ENCODE measurements around the gene ZNF219. TPM values are rescaled to one million over a fixed set of nuclear protein-coding genes. Genes with fewer than 3 reads are reported as not detected.

Gene ZNF219
- total RNA-seq, 1 experiment from 2014 or later = 149 TPM

DNA sequence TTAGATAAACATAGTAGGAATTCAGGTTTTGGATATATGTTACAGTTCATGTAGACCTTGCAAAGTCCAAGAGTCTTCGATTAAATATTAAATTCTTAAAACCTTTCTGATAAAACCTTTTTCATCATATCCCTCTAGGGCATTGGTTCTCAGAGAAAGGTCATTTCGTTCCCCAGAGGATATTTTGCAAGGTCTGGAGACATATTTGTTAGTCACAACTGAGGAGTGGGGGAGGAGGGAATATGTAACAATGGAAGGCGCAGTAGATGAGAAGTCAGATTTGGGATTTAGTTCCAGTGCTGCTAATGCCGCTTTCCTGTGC lies 7.7 kb upstream of the ZNF219 start (continued):
- TF ChIP-seq, protein P1, sequence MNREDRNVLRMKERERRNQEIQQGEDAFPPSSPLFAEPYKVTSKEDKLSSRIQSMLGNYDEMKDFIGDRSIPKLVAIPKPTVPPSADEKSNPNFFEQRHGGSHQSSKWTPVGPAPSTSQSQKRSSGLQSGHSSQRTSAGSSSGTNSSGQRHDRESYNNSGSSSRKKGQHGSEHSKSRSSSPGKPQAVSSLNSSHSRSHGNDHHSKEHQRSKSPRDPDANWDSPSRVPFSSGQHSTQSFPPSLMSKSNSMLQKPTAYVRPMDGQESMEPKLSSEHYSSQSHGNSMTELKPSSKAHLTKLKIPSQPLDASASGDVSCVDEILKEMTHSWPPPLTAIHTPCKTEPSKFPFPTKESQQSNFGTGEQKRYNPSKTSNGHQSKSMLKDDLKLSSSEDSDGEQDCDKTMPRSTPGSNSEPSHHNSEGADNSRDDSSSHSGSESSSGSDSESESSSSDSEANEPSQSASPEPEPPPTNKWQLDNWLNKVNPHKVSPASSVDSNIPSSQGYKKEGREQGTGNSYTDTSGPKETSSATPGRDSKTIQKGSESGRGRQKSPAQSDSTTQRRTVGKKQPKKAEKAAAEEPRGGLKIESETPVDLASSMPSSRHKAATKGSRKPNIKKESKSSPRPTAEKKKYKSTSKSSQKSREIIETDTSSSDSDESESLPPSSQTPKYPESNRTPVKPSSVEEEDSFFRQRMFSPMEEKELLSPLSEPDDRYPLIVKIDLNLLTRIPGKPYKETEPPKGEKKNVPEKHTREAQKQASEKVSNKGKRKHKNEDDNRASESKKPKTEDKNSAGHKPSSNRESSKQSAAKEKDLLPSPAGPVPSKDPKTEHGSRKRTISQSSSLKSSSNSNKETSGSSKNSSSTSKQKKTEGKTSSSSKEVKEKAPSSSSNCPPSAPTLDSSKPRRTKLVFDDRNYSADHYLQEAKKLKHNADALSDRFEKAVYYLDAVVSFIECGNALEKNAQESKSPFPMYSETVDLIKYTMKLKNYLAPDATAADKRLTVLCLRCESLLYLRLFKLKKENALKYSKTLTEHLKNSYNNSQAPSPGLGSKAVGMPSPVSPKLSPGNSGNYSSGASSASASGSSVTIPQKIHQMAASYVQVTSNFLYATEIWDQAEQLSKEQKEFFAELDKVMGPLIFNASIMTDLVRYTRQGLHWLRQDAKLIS (CRISPR knock-in tag; IDR thresholded peaks at IDR 0.05; ENCODE audit: borderline replicate concordance) = no peak
- TF ChIP-seq ZNF396 (CRISPR knock-in tag; IDR thresholded peaks at IDR 0.05; ENCODE audit: borderline replicate concordance) = no peak
- TF ChIP-seq FOXJ3 (CRISPR knock-in tag; IDR thresholded peaks at IDR 0.05; ENCODE audit: borderline replicate concordance) = no peak
- no peak for TF ChIP-seq ZNF232 (CRISPR knock-in tag; IDR thresholded peaks at IDR 0.05)

DNA sequence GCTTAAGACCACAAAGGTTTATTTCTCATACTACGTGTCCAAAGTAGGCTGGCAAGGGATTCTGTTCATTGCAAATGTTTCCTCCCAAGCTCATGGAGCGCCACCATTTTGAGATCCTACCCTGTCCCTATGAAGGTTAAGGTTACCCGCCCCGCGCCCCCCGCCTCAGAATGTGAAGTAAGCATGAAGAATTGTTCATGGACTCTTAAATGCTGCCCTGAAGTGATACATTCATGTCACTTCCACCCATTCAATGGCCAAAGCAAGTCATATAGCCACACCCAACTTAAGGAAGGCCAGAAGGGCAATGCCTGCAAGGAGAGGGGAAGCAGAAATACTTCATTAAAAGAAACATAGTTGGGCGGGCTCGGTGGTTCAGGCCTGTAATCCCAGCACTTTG lies 6.6 kb upstream of the ZNF219 start:
- no peak for TF ChIP-seq RORB (CRISPR knock-in tag; IDR thresholded peaks at IDR 0.05)
- ATAC-seq = no peak
- H3K27ac Mint-ChIP-seq = peak overlapping the region; percentile 87; the same call in 1 of the 2 replicates
- peaks cover 72% of the 10 kb centered on the region for H3K4me1 Mint-ChIP-seq
- POLR2A ChIA-PET = interaction anchor here (0.6 to 3.9 kb wide), 6 partner anchors 11 to 36 kb away, joined by 3 to 40 read pairs (median 6); partner anchors contain the start of gene ARHGEF40
- H3K27me3 Mint-ChIP-seq (ENCODE audit: low read depth) = no peaks in the 10 kb centered on the region
- H3K4me3 Mint-ChIP-seq = peak overlapping the region; percentile 93
- CTCF ChIA-PET = interaction anchor here (0.8 to 8.6 kb wide), 23 partner anchors 10 to 570 kb away, joined by 3 to 321 read pairs (median 5); partner anchors contain the start of genes ARHGEF40 and NDRG2
- H3K9me3 Mint-ChIP-seq = no peaks in the 10 kb centered on the region
- DNase-seq (ENCODE audit: low spot score) = no peak
- no peaks in the 10 kb centered on the region for H3K36me3 Mint-ChIP-seq

DNA sequence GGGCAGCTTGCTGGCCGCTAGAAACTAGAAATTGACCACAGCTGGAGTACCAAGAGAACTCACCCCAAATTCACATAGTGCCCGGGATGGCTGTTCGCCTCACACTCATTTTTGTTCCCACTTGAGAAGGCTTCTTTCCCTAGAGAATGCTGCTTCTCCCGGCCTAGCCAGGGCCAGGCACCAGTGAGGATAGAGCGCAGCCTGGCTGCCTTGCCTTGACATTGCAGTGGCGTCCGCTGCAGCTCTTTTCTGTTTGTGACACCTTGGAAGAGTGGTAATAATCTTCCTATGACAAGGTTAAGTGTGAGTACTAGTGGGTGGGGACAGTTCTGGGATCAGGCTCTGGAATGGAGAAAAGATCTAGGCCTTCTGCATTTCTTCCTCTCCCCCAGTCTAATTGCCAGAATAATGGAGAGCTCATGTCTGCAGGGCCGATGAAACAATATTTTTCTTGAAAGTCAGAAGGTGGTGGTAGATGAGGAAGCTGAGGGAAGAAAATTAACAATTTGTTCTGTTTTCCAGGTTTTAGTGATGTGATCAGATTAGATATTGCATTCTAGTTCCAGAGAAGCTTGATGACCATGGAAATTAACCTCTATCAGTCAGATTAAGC lies 6.1 kb upstream of the ZNF219 start:
- TF ChIP-seq SP1 (CRISPR knock-in tag; conservative IDR thresholded peaks at IDR 0.05) (0 out of 2 replicates have a peak, but pooled peaks have one; percentile 5), ZNF396 (CRISPR knock-in tag; IDR thresholded peaks at IDR 0.05; ENCODE audit: borderline replicate concordance) (no peak), IRF2 (CRISPR knock-in tag; IDR thresholded peaks at IDR 0.05; ENCODE audit: borderline replicate concordance, low read depth) (no peak), GABPB1 (CRISPR knock-in tag; IDR thresholded peaks at IDR 0.05) (0 out of 2 replicates have a peak, but pooled peaks have one; percentile 0), JUN (CRISPR knock-in tag; IDR thresholded peaks at IDR 0.05) (no peak)
- TF ChIP-seq, protein P2, sequence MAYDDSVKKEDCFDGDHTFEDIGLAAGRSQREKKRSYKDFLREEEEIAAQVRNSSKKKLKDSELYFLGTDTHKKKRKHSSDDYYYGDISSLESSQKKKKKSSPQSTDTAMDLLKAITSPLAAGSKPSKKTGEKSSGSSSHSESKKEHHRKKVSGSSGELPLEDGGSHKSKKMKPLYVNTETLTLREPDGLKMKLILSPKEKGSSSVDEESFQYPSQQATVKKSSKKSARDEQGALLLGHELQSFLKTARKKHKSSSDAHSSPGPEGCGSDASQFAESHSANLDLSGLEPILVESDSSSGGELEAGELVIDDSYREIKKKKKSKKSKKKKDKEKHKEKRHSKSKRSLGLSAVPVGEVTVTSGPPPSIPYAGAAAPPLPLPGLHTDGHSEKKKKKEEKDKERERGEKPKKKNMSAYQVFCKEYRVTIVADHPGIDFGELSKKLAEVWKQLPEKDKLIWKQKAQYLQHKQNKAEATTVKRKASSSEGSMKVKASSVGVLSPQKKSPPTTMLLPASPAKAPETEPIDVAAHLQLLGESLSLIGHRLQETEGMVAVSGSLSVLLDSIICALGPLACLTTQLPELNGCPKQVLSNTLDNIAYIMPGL (CRISPR knock-in tag; IDR thresholded peaks at IDR 0.05) = peak; percentile 56; the same call in 1 of the 2 replicates
- TF ChIP-seq, protein P3, sequence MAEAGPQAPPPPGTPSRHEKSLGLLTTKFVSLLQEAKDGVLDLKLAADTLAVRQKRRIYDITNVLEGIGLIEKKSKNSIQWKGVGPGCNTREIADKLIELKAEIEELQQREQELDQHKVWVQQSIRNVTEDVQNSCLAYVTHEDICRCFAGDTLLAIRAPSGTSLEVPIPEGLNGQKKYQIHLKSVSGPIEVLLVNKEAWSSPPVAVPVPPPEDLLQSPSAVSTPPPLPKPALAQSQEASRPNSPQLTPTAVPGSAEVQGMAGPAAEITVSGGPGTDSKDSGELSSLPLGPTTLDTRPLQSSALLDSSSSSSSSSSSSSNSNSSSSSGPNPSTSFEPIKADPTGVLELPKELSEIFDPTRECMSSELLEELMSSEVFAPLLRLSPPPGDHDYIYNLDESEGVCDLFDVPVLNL (CRISPR knock-in tag; IDR thresholded peaks at IDR 0.05; ENCODE audit: borderline replicate concordance, low read depth) = no peak
- TF ChIP-seq, protein P1 (CRISPR knock-in tag; IDR thresholded peaks at IDR 0.05; ENCODE audit: borderline replicate concordance) = no peak
- TF ChIP-seq, protein P4, sequence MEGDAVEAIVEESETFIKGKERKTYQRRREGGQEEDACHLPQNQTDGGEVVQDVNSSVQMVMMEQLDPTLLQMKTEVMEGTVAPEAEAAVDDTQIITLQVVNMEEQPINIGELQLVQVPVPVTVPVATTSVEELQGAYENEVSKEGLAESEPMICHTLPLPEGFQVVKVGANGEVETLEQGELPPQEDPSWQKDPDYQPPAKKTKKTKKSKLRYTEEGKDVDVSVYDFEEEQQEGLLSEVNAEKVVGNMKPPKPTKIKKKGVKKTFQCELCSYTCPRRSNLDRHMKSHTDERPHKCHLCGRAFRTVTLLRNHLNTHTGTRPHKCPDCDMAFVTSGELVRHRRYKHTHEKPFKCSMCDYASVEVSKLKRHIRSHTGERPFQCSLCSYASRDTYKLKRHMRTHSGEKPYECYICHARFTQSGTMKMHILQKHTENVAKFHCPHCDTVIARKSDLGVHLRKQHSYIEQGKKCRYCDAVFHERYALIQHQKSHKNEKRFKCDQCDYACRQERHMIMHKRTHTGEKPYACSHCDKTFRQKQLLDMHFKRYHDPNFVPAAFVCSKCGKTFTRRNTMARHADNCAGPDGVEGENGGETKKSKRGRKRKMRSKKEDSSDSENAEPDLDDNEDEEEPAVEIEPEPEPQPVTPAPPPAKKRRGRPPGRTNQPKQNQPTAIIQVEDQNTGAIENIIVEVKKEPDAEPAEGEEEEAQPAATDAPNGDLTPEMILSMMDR (IDR thresholded peaks at IDR 0.05) = peak; percentile 51; the same call in 1 of the 2 replicates
- TF ChIP-seq, protein P5, sequence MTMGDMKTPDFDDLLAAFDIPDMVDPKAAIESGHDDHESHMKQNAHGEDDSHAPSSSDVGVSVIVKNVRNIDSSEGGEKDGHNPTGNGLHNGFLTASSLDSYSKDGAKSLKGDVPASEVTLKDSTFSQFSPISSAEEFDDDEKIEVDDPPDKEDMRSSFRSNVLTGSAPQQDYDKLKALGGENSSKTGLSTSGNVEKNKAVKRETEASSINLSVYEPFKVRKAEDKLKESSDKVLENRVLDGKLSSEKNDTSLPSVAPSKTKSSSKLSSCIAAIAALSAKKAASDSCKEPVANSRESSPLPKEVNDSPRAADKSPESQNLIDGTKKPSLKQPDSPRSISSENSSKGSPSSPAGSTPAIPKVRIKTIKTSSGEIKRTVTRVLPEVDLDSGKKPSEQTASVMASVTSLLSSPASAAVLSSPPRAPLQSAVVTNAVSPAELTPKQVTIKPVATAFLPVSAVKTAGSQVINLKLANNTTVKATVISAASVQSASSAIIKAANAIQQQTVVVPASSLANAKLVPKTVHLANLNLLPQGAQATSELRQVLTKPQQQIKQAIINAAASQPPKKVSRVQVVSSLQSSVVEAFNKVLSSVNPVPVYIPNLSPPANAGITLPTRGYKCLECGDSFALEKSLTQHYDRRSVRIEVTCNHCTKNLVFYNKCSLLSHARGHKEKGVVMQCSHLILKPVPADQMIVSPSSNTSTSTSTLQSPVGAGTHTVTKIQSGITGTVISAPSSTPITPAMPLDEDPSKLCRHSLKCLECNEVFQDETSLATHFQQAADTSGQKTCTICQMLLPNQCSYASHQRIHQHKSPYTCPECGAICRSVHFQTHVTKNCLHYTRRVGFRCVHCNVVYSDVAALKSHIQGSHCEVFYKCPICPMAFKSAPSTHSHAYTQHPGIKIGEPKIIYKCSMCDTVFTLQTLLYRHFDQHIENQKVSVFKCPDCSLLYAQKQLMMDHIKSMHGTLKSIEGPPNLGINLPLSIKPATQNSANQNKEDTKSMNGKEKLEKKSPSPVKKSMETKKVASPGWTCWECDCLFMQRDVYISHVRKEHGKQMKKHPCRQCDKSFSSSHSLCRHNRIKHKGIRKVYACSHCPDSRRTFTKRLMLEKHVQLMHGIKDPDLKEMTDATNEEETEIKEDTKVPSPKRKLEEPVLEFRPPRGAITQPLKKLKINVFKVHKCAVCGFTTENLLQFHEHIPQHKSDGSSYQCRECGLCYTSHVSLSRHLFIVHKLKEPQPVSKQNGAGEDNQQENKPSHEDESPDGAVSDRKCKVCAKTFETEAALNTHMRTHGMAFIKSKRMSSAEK (CRISPR knock-in tag; IDR thresholded peaks at IDR 0.05; ENCODE audit: borderline replicate concordance) = no peak
- ChIA-PET POLR2A (interaction anchor here (0.9 to 3.9 kb wide), 6 partner anchors 10 to 36 kb away, joined by 4 to 40 read pairs (median 6); partner anchors contain the start of gene ARHGEF40), CTCF (interaction anchor here (0.6 to 8.6 kb wide), 26 partner anchors 10 to 569 kb away, joined by 3 to 321 read pairs (median 5); partner anchors contain the start of genes ARHGEF40 and NDRG2)
- DNase-seq (ENCODE audit: low spot score) = peak; percentile 78
- H3K4me3 Mint-ChIP-seq = peak overlapping the region; percentile 93
- no peaks in the 10 kb centered on the region for H3K27me3 Mint-ChIP-seq (ENCODE audit: low read depth)
- no peaks in the 10 kb centered on the region for H3K36me3 Mint-ChIP-seq
- peak; percentile 34 for ATAC-seq
- peaks cover 71% of the 10 kb centered on the region for H3K4me1 Mint-ChIP-seq
- peak overlapping the region; percentile 87 for H3K27ac Mint-ChIP-seq
- no peaks in the 10 kb centered on the region for H3K9me3 Mint-ChIP-seq

Measured in WTC11 (cell line).